GM18951 (cell line): ENCODE data around the gene STK24.

Experiments
- POLR2A ChIP-seq: IDR thresholded peaks from 4 replicates; pipeline ENCODE4 v1.6.1; 2011; ENCODE audit warnings: mild to moderate bottlenecking; ENCODE audit not compliant: insufficient read length, insufficient read depth; ENCODE audit errors: extremely low read depth
- in situ Hi-C: fragments of 300-500 bp; cut with MboI; formaldehyde crosslinking; loops from one replicate; pipeline ENCODE4 v1.12.0; 2022; ENCODE audit warnings: low sequenced_read_pairs, mixed read lengths, inconsistent platforms; ENCODE audit not compliant: unreplicated experiment

Gene STK24

DNA sequence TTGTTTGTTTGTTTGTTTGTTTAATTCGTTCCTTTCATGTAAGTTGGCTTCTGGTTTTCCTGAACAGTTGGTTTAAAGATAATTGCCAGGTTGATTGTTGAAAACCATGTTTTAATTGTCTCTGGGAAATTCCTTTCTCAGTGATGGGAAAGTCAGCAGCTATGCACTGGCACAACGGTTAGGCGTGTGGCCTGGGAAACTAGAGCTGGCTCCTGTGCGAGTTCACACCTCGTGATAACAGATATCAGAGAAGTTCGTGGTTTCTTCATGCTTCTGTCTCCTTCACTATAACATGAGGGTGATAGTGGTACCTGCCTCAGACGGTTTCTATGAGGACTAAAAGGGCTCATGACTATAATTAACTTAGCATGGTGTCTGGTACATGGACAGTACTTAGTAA is 153.5 kb downstream of the STK24 start:
- TF ChIP-seq POLR2A, result no peak
- in situ Hi-C loops, result loop anchor here (25.0 kb wide), 1 partner anchor 561 kb away; no protein-coding TSS in a partner anchor

DNA sequence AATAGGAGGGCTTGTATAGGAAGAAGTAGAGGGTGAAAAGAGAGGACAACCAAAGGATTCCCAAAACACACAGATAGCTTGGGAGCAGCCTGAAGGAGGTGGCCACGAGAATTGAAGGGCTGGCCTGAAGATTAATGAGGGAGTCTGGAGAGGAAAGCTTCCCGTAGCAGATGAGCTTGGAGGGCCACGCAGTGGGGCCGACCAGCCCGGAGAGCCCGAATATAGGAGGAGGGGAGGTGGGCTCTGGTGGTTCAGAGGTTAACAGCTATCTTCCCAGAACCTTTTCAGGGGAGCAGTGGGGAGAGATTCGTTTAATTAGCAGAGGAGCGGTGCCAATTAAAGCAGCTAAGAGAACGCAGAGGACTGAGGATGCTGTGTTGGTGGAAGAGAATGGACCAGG is 154.9 kb downstream of the STK24 start:
- in situ Hi-C loops, result loop anchor here (25.0 kb wide), 1 partner anchor 560 kb away; no protein-coding TSS in a partner anchor
- TF ChIP-seq POLR2A, result no peak

DNA sequence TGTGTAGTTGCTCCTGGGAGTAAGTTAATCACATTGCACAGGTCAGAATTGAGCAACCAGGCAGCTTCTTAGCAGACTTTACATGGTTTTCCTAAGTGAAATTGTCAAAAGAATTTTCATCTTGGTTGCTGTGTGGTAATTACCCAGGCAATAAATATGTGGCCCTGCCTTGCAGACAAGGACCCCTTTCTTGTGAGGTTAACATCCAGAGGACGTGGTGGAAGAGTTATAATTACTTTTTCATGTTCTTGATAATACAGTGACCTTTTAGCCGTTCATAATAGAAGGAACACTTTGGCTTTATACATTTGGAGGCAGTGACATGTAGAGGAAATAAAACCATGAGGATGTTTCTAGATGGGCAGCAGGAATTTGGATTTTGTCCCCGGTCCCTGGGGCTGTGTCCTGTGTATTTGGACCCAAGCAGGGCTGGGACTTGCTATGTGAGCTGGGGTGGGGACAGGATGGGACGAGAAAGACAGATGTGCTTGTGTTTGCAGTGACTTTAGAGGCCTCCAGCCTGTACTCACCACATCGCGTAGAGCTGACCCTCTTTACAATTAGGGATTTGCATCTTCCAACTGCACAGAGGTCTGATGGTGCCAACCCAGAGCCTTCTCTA is 156.2 kb downstream of the STK24 start:
- in situ Hi-C loops, result loop anchor here (25.0 kb wide), 1 partner anchor 558 kb away; no protein-coding TSS in a partner anchor
- TF ChIP-seq POLR2A, result no peak

DNA sequence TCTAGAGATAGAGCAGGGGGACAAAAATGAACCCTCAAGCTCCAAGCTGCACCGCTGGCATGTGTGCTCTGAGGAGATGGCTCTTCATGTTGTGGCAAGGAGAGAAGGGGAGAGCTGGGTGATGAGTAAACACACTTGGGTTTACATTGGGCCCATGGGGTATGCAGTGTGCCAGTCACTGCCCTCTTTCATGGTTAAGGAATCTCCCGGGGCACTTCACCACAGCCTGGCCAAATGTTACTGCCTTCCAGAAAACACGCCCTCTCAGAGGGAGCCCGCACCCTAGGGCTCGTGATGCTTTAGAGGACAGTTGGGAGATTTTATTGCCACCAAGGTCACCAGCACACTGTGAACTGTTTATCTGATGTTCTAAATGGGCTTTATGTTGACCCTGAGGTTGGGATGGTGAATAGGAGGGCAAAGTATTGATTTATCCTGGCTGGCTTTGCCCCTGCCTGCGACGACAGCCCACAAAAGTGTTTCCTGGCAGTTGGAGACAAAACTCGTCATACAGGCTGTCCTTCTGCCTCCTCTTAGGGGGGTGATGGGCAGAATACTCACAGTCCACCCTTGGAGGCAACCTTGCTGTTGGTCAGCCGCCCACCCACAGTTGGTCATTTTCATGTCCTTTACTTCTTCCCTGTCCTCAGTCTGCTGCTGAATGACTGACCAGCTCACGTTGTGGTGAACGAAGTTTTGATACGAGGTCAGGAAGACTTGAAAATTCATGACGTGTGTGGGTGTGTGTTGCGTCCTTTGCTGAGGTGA is 156.9 kb downstream of the STK24 start:
- TF ChIP-seq POLR2A, result no peak
- in situ Hi-C loops, result loop anchor here (25.0 kb wide), 1 partner anchor 558 kb away; no protein-coding TSS in a partner anchor

DNA sequence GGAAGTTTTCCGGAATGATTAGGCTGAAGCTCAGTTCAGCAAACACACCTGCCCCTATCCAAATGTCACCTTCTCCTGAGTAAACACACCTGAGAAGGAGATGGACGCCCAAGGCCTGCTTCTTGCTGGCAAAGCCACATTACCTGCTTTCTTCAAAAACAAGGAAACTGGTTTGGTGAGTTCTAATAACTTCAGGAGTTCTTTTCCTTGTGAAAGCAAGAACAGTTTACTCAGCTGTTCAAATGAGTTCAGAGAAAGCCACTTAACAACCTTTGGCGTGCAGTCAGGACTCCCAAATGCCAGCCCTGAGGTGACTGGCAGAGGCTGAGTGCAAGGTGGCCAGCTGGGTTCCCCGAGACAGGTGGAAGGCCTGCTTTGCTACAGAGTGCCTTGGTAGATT is 160.5 kb downstream of the STK24 start:
- TF ChIP-seq POLR2A, result no peak
- in situ Hi-C loops, result loop anchor here (25.0 kb wide), 1 partner anchor 554 kb away; no protein-coding TSS in a partner anchor

DNA sequence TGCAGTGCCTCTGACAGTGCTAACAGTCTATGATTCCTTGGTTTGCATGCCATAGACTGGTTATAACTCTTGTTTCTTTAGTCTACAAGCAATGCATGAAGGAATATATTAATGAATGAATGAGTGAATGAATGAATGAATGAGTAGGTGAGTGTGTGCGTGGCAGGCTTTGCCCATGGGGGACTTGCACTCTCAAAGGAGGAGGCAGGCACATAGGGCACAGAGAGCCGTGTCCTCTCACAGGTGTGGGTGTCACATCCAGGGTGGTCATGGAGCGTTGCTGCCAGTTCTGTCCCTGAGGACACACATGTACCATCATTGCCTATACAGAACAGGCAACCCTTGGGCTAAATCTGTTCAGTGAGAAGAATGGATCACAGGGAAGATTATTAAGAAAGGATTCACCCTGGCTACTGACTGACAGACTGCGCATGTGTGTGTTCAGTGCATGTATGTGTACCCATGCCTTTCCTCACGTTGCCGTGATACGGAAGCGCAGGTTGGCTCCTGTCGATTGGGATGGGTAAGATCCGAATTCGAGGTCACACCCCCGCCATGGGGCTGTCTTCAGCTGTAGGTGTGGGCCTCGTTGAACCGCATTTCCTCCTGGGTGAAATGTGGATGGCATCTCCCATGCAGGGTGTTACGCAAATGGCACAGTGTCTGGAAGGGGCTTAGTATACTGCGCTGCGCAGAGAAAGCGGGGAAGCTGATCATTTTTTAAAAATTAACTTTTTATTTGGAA is 161.4 kb downstream of the STK24 start:
- in situ Hi-C loops, result loop anchor here (25.0 kb wide), 1 partner anchor 553 kb away; no protein-coding TSS in a partner anchor
- no peak for TF ChIP-seq POLR2A

DNA sequence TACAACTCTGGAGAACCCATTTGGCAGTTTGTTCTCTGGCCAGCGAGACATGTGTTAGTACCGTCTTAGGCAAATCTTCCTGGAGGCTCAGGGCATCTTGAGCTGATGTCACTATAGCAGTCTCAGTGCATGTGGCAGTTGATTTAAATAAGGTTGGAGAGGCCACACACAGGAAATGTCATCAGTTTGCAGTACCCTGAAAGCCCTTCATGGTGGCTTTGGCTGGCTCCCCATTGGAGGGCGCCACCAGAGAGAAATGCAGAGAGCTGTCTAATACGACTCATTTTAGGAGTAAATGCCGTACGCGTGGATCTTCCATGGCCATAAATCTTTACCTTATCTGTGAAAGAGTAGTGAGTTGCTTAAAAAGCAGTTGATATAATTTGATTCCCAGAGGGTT is 163.1 kb downstream of the STK24 start:
- in situ Hi-C loops, result loop anchor here (25.0 kb wide), 1 partner anchor 551 kb away; no protein-coding TSS in a partner anchor
- TF ChIP-seq POLR2A, result no peak

DNA sequence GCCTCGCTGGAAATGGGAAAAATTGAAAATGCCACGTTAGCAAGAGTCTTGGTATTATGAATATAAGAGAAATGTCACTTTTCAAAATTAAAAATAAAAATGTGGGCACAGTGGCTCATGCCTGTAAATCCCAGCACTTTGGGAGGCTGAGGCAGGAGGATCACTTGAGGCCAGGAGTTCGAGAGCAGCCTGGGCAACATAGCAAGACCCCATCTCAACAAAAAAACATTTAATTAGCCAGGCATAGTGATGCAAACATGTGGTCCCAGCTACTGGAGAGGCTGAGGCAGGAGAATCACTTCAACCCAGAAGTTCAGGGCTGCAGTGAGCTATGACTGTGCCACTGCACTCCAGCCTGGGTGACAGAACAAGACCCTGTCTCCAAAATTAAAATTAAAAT is 163.6 kb downstream of the STK24 start:
- in situ Hi-C loops, result loop anchor here (25.0 kb wide), 1 partner anchor 551 kb away; no protein-coding TSS in a partner anchor

DNA sequence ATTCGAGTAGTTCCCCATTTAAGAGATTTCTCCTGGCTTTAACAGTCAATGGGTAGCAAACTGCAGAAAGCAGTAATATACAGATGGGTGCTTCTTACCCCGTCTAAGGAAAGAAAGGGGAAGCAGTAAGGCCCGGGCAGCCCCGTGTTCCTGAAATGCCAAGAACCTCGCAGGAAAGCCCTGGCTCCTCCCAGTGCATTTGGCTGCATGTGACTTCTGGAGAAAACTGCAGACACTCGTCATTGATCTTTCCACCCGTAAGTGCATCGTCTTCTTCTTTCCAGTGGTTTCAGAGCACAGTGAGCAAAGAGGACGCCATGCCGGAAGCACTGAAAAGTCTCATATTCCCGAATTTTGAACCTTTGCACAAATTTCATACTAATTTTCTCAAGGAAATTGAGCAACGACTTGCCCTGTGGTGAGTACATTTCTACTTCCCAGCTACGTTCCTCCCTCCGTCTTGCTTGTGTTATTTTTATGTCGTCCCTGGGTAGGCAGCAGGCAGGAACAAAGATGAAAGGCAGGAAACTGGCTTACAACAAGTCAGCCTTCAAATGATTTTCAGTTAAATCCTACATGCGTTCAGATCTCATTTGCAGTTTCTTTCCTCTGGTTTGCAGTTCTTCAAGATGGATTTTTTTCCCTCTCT is 165.2 kb downstream of the STK24 start:
- no peak for TF ChIP-seq POLR2A
- in situ Hi-C loops, result loop anchor here (25.0 kb wide), 1 partner anchor 549 kb away; no protein-coding TSS in a partner anchor

DNA sequence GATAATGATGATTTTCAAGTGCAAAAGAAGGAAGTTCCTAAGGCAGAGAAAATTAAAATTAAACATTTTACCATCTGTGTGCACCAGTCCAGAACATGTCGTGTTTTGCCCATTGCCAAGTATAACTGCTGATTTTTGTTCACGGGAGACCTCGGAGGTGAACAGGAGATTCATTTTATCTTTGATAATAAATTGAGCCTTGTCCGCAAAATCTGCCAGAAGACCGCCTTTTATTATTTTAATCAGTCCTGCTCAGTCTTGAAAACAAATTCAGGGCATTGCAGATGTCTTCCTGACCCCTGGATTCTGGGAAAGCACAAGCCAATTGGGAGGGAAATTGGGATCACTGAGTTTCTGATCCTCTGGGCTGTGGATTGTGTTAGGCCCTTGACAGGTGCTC is 165.9 kb downstream of the STK24 start:
- in situ Hi-C loops, result loop anchor here (25.0 kb wide), 1 partner anchor 549 kb away; no protein-coding TSS in a partner anchor
- no peak for TF ChIP-seq POLR2A

DNA sequence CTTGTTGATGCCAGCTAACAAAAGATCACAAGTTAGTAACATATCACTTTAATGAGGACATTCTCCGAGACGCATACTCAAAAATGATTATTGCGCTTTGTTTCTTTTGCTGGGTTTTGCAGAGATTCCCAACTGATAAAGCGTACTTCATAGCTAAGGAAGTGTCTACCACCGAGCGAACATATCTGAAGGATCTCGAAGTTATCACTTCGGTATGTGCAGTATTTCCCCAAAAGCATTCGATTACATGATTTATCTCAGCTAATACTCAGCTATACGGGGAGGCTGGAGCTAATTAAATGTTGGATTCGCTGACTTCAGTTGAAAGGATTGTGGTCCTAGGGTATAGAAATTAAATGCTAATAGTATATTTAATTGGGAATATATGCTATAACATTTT is 166.3 kb downstream of the STK24 start:
- no peak for TF ChIP-seq POLR2A
- in situ Hi-C loops, result loop anchor here (25.0 kb wide), 1 partner anchor 548 kb away; no protein-coding TSS in a partner anchor

DNA sequence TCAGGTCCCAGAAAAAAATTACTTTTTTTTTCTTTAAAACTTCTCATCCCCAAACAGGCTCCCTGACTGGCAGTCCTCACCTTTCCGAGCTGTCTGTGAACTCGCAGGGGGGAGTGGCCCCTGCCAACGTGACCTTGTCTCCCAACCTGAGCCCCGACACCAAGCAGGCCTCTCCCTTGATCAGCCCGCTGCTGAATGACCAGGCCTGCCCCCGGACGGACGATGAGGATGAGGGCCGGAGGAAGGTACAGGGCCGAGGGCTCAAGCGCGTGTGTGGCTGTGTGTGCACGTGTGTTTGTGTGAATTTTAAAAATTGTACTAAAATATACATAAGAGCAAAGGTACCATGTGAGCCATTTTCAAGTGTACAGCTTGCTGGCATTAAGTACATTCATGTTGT is 167.6 kb downstream of the STK24 start:
- in situ Hi-C loops, result loop anchor here (25.0 kb wide), 1 partner anchor 547 kb away; no protein-coding TSS in a partner anchor
- TF ChIP-seq POLR2A, result no peak

DNA sequence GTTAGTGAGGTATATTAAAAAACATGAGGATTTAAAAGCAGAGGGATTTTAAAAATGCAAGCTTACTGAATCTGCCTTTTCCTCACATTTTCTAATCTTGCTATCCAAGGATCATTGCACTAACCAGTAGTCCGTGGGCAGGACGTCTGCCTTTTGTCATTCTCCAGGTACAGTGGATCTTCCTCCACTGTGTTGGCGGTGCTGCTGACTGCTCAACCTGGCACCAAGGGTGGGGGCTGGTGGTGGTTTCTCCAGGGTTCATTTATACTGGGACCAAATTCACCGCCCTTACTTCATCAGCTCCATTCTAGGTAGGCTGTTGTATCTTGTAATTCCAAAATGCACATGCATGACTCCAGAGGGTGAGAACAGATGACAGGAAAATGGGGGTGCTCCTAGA is 169.3 kb downstream of the STK24 start:
- no peak for TF ChIP-seq POLR2A
- in situ Hi-C loops, result loop anchor here (25.0 kb wide), 1 partner anchor 545 kb away; no protein-coding TSS in a partner anchor

DNA sequence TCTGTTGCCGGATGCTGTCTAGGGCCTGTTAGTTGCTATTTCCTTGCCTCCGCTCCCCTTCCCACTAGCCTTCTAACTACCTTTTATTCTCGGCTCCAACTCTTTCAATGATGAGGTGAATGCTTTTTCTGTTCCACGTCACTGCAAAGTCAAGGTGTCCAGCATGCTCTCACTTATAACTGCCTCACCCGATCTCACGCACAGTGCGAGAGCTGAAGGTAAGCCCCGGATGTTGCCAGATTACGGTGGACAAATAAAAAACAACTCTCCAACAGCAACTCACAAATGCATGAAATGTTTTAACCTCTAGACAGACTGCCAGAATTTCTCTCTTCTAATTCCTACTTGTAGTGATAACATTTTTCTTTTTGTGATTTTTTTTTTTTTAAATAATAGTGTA is 169.9 kb downstream of the STK24 start:
- TF ChIP-seq POLR2A, result no peak
- in situ Hi-C loops, result loop anchor here (25.0 kb wide), 1 partner anchor 545 kb away; no protein-coding TSS in a partner anchor
